ENCODE results near the gene CAMKK1.

- TF ChIP-seq POLR2AphosphoS5 (IDR thresholded peaks at IDR 0.05; ENCODE audit: borderline replicate concordance, low read depth, low read length): no peak
- no peak for TF ChIP-seq EZH2 (IDR thresholded peaks at IDR 0.05)
These were observed 65.6 kb downstream of the CAMKK1 start for GRCh38 chr17:3827124-3827773.

Measured in SK-N-MC (cell line).